ENCODE data around the gene RALGPS2. TPM values are rescaled to one million over a fixed set of nuclear protein-coding genes. Genes with fewer than 3 reads are reported as not detected.
"Not testable (repeated sequence)": the region's sequence is repeated elsewhere in the genome, so short reads cannot be mapped to it uniquely, and the experiment has no call there.

The RALGPS2 gene
- total and polyA plus RNA-seq, 2 of the 8 experiments (the other 6 are each of a cell fraction or from before 2014, with no cell fraction given): 6.7 to 38.0 TPM

- H3K18ac ChIP-seq (ENCODE audit: extremely low read depth, low read length); H3K79me2 ChIP-seq (ENCODE audit: control insufficient read depth in 1 of 2, insufficient read depth in 2 of 2, low read length in 2 of 2); DNase-seq (ENCODE audit: low read depth in 1 of 2, low spot score in 2 of 2); H2BK5ac ChIP-seq (ENCODE audit: low read depth, low read length); H3K36me3 ChIP-seq (ENCODE audit: control insufficient read depth in 2 of 4, insufficient read depth in 4 of 4, low read length in 3 of 4); H3K56ac ChIP-seq (replicated peaks; ENCODE audit: insufficient read length, low read depth, low read length); FAIRE-seq; H2AFZ ChIP-seq (ENCODE audit: low read length); H4K91ac ChIP-seq (replicated peaks; ENCODE audit: insufficient read length, low read length); H3K27ac ChIP-seq (ENCODE audit: low read depth, low read length); H2BK20ac ChIP-seq (ENCODE audit: low read length); H4K20me1 ChIP-seq (replicated peaks in 1 of 2; ENCODE audit: control insufficient read depth in 1 of 2, insufficient read depth in 2 of 2, low read length in 2 of 2); H3K4ac ChIP-seq (replicated peaks; ENCODE audit: insufficient read length, low read depth, low read length); H2BK12ac ChIP-seq (ENCODE audit: low read depth, low read length); H4K5ac ChIP-seq (ENCODE audit: insufficient read length, low read depth, low read length); H4K8ac ChIP-seq (ENCODE audit: extremely low read depth, insufficient read depth, low read length); H2AK5ac ChIP-seq (ENCODE audit: low read depth, low read length); H3K4me3 ChIP-seq (ENCODE audit: extremely low read depth in 1 of 4, insufficient read depth in 2 of 4, low read depth in 3 of 4, low read length in 4 of 4); H3K9me3 ChIP-seq (ENCODE audit: insufficient read depth in 2 of 2, low read depth in 1 of 2, low read length in 1 of 2); H3K4me2 ChIP-seq (ENCODE audit: insufficient read depth in 1 of 2, low read depth in 2 of 2, low read length in 2 of 2); H3K4me1 ChIP-seq (replicated peaks in 1 of 4; ENCODE audit: control insufficient read depth in 3 of 4, insufficient read depth in 4 of 4, low read length in 3 of 4); H2BK15ac ChIP-seq (ENCODE audit: low read length); H3K23ac ChIP-seq (ENCODE audit: insufficient read length); H3K9ac ChIP-seq (replicated peaks in 1 of 4; ENCODE audit: extremely low read depth in 1 of 4, low read depth in 3 of 4, low read length in 3 of 4); H3K14ac ChIP-seq (ENCODE audit: insufficient read length); H3K27me3 ChIP-seq (replicated peaks in 1 of 4; ENCODE audit: control insufficient read depth in 3 of 4, extremely low read depth in 1 of 4, insufficient read depth in 3 of 4, low read length in 3 of 4); H3K79me1 ChIP-seq (ENCODE audit: low read depth, low read length); H2BK120ac ChIP-seq (replicated peaks; ENCODE audit: low read depth, low read length); H3K23me2 ChIP-seq (ENCODE audit: low read depth, low read length): not testable (repeated sequence)
- CTCF ChIA-PET (ENCODE audit: partially characterized antibody): interaction anchor here (0.6 to 1.7 kb wide), 8 partner anchors 14 to 953 kb away, joined by 3 to 11 read pairs (median 3); no protein-coding TSS in a partner anchor
- POLR2A ChIA-PET (ENCODE audit: partially characterized antibody): interaction anchor here (0.6 to 0.7 kb wide), 3 partner anchors 8 to 11 kb away, joined by 3 read pairs; no protein-coding TSS in a partner anchor
- 86% methylated on average over 4 of the region's 4 CpGs; no CpG with 5 or more reads in 1 of the 2 experiments for WGBS, 2 experiments (ENCODE audit: extremely low coverage in 1 of 2, insufficient coverage in 1 of 2, insufficient read length in 1 of 2, insufficient replicate concordance in 2 of 2, low coverage in 1 of 2, low lambda C conversion rate in 2 of 2, missing lambda C conversion rate in 1 of 2)
Measured at GRCh38 chr1:178949866-178950265, 224.8 kb downstream of the RALGPS2 start.
